HG03439 (cell line): ENCODE results near the gene HTRA3.

Experiments used
- ATAC-seq: cut with Tn5 transposase; IDR thresholded peaks from one replicate; pipeline ENCODE4 v1.9.1; 2021; ENCODE audit warnings: mild to moderate bottlenecking, moderate library complexity; ENCODE audit not compliant: unreplicated experiment

The HTRA3 gene

GRCh38 chr4:8306511-8307021, 37.0 kb downstream of the HTRA3 start:
- no peak for ATAC-seq

DNA sequence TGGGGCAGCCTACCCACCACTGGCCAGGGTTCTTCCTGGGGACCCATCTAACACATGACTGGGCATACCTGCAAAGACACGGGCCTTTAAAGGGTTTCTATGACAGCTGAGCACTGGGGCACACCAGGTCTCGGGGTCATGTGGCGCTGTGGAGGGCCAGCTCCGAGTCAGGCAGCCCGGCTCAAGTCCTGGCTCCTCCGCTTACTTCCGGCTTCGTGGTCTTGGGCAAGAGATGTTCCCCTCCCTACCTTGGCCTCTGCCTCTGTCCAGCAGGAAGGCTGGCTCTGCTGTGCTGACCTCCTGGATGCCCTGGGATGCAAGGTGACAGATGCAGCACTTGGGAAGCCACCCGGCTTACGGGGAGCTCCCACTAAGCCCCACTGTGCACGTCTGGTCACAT, 37.6 kb downstream of the HTRA3 start:
- ATAC-seq: no peak

- ATAC-seq: no peak
These were observed 38.2 kb downstream of the HTRA3 start for GRCh38 chr4:8307714-8308113.

DNA sequence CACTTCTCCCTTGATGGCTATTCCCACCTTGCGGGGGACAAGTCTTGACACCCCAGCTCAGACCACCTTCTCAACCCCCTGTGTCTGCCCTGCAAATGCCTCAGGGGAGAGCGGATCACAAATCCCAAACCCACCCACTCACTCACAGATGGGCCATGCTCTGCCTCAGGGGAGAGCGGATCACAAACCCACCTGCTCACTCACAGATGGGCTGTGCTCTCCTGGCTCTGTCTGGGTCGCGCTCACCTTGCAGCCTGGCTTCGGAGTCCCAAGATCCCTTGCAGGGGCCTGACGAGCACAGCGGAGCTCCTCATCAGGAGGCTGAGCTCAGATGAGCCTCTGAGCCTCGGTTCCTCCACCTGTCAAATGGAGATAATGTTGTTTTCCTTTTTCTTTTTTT, 38.6 kb downstream of the HTRA3 start:
- no peak for ATAC-seq

DNA sequence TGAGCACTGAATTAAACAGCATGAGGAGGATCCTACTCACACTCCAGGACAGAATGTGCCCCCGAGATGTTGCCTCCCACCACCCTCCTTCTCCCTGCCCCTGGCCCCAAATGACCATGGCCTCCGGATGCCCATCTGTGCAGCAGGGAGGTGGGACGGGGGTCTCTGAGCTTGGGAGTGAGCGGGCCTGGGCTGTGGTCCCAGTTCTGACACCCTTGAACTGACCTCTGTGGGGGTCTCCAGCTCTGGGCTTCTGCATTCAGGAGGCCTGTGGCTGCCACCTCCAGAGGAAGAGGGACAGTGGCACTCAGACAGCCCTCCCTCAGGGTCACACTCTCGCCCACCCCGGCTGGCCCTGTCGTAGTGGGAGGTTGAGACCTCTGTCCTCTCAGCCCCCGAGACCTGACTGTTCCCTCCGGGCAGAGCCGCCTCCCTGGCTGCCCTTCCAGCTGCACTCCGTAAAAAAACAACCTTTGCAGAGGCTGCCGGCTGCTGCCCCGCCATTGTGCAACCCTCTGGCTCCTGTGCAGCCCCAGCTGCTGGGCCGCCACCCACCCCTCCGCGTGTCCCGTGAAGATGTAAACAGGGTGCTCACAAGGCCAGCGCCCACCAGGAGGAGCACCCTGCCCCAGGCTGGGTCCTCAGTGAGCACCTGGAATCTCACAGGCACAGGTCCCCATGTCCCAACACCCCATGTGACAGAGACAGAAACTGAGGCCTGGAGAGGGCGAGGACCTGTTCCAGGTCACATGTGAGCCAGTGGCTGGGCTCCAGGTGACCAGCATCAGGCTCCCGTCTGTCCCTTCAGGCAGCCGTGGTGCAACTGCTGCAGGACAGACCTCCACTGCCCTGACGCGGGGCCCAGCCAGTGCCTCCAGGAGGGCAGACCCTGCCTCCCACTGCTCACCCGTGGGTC, 39.6 kb downstream of the HTRA3 start:
- ATAC-seq: no peak

DNA sequence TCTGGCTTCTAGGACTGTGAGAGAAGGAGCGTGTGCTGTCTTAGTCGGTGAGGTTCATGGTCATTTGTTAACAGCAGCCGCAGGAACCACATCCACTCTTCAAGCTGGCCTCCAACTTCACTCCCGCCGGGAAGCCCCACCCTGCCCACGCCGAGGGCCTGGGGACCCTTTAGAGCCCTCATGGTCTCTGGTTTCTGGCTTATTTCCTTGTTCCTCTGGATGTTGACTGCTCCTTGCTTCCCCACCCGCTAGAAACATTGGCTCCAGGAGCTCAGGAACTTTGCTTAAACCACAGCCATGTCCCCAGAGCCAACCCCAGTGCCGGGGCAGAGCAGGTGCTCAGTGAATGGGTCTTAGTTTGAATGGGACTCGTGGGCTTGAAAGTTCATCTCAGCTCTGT, 40.8 kb downstream of the HTRA3 start:
- ATAC-seq: no peak

- no peak for ATAC-seq
These were observed 41.8 kb downstream of the HTRA3 start for GRCh38 chr4:8311101-8312068.

- no peak for ATAC-seq
These were observed 42.5 kb downstream of the HTRA3 start for GRCh38 chr4:8312069-8312445.

DNA sequence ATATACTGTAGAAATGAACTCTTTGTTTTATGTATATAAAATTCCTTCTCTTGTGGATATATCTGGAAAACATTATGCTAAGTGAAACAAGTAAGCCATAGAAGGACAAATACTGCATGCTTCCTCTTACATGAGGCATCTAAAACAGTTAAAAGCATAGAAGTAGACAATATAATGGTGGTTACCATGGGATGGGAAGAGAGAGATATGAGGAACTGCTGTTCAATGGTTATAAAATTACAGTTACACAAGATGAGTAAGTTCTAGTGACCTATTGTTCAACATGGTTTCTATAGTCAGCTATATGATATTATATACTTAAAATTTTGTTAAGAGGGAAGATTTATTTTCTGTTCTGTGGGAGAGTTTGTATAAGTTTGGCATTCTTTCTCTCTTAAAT, 43.4 kb downstream of the HTRA3 start:
- no peak for ATAC-seq

- ATAC-seq: no peak
These were observed 45.2 kb downstream of the HTRA3 start for GRCh38 chr4:8314691-8315255.

DNA sequence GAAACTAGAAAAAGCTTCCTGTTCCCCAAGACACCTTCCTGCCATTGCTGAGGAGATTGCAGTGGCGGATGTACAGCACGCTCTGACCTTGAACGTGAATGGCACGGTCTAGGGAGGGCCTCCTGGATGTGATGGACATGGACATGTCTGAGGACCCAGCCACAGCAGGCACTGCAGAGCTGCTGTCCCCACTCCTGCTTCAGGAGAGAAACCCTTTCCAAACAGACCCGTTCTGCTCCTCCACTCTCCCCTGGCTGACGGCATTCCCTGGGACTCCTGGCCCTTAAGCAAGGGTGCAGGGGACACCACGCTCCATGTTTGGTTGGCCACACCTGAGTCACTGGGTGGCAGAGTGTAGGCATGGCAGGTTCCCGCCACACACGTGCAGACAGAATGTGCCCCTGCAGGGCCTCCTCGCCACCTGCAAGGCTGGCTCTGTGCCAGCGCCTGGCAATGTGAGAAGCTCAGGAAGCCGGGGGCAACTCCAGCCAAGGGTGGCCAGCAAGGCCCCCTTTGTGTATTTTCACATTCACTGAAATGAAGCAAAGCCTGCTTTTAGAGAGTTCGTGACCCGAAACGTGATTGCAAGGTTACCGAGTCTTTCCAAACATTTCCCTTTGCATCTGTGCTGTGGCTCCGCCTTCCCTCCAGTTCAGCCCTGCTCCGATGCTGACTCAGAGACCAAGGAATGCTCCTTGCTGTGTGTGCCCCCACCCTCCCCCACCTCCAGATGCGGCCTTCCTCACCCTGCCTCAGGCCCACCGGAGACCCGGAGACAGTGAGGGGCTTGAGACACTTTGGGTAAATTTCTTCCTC, 46.1 kb downstream of the HTRA3 start:
- ATAC-seq: no peak

DNA sequence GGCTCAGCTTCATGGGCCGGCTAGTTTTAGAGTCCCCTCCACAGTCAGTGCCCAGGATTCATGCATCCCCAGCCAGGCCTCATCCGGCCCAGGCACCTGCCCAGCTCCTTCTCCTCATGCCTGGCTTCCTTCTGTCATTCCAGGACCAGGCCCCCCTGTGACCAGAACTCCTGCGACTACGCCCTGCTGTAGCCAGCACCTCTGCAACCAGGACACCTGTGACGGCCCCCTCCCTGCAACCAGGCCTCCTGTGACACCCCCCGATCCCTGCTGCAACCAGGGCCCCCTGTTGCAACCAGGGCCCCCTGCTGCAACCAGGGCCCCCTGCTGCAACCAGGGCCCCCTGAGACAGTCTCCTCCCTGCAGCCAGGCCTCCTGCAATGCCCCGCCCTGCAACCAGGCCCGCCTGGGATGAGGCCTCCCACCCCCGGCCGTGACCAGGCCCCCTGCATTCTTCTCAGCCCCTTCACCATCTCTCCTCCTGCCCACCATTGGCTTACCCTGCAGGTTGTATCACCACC, 46.8 kb downstream of the HTRA3 start:
- no peak for ATAC-seq

DNA sequence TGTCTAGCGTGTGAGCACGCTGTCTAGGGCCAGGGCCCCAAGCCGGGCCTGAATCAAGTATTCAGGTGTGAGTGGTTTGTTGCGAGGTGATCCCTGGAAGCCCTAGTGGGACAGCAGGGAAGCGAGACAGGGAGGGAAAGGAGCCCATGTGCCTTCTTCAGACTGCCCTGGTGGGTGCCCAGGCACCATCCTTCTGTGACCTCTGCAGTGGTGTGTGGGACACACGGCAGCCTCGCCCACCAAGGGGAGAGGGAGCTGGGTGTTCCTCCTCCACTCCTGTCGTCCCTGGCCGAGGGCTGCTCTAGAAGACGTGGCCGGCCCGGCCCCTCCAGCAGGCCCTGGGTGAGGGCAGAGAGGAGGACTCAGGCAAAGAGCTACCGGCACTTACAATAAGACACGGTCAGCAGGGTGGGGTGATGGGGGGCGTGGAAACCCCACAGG, 47.4 kb downstream of the HTRA3 start:
- ATAC-seq: no peak

- ATAC-seq: no peak
These were observed 47.9 kb downstream of the HTRA3 start for GRCh38 chr4:8317474-8317873.

GRCh38 chr4:8318509-8318908, 49.0 kb downstream of the HTRA3 start:
- ATAC-seq: no peak

- ATAC-seq: no peak
These were observed 49.5 kb downstream of the HTRA3 start for GRCh38 chr4:8319061-8319460.

DNA sequence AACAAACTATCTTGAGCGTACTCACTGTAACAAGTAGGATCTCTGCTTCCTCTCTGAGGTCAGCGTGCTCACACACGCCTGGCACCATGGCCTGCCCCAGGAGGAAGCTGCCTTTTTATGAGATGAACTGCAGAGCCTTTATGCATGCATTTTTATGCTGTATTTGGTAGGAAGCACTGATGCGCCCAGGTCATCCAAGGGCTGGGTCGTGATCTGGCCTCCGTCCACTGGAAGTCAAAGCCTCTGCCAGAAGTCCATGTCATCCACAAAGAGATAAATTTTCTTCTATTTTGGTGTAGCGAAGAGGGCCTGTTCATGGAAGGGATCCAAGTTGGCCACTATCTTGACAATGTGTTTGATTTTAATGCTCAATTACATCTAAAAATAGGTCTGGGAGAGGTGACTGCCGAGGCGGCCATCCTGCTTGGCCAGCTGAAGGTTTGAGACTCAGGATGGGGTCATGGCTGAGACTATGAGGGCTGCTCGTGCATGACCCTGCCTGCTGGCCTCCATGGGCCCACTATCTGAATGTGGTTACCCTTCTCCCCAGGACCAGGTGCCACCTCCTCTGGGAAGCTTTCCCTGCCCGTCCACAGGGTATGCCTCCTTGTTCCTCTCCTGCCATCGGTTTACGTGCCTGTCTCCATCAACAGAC, 50.3 kb downstream of the HTRA3 start:
- ATAC-seq: no peak

DNA sequence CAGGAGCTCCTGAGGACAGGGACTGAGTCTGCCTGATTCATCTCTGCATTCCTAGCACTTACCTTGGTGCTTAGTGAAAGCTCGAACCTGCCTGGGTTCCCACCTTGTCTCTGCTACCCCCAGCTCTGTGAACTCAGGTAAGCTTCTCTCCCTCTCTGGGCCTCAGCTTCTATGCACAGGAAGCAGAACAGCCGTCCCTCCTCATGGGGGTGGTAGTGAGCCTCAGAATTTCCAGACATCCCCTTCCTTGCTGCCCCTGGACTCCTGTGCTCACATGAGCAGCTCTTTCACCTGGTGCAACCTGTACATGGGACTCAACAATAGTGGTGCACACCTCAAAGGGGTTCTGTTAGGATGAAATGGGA, 50.8 kb downstream of the HTRA3 start:
- ATAC-seq: no peak

- no peak for ATAC-seq
These were observed 51.7 kb downstream of the HTRA3 start for GRCh38 chr4:8321220-8321619.

GRCh38 chr4:8321771-8322170, 52.2 kb downstream of the HTRA3 start:
- no peak for ATAC-seq
